22Rv1 (cell line): ENCODE results near the gene EBF3.

Experiments
- H3K27ac ChIP-seq: fragments of 450-650 bp; 2 replicates; pipeline ENCODE4 v1.5.1; 2017
- CTCF ChIP-seq: fragments of 450-650 bp; IDR thresholded peaks from 2 replicates; pipeline ENCODE4 v1.5.1; 2017; ENCODE audit warnings: mild to moderate bottlenecking
- ZFX ChIP-seq: fragments of 450-650 bp; IDR thresholded peaks from 2 replicates; pipeline ENCODE4 v1.6.1; 2017; ENCODE audit warnings: antibody characterized with exemption, borderline replicate concordance

EBF3 gene

GRCh38 chr10:129950676-129951075, 13.4 kb downstream of the EBF3 start:
- H3K27ac ChIP-seq, result no peak overlapping the region
- no peak for TF ChIP-seq CTCF
- no peak for TF ChIP-seq ZFX

GRCh38 chr10:129949891-129950291, 14.2 kb downstream of the EBF3 start:
- H3K27ac ChIP-seq, result no peak overlapping the region
- TF ChIP-seq ZFX, result no peak

- no peak for TF ChIP-seq CTCF
- TF ChIP-seq ZFX, result no peak
- H3K27ac ChIP-seq, result no peak overlapping the region
These were observed 14.7 kb downstream of the EBF3 start for GRCh38 chr10:129949411-129949810.

GRCh38 chr10:129946859-129947258, 17.2 kb downstream of the EBF3 start:
- H3K27ac ChIP-seq, result no peak overlapping the region
- TF ChIP-seq ZFX (no peak), CTCF (no peak)

GRCh38 chr10:129945941-129946760, 17.9 kb downstream of the EBF3 start:
- H3K27ac ChIP-seq, result no peak overlapping the region
- no peak for TF ChIP-seq CTCF
- TF ChIP-seq ZFX, result no peak

GRCh38 chr10:129945526-129945925, 18.5 kb downstream of the EBF3 start:
- TF ChIP-seq ZFX (no peak), CTCF (no peak)
- H3K27ac ChIP-seq, result no peak overlapping the region

GRCh38 chr10:129945064-129945463, 19.0 kb downstream of the EBF3 start:
- no peak for TF ChIP-seq ZFX
- TF ChIP-seq CTCF, result no peak

GRCh38 chr10:129944456-129944855, 19.6 kb downstream of the EBF3 start:
- no peak for TF ChIP-seq CTCF
- no peak for TF ChIP-seq ZFX
- no peak overlapping the region for H3K27ac ChIP-seq

More at GRCh38 chr10:129945064-129945463, 19.0 kb downstream of the EBF3 start:
- H3K27ac ChIP-seq, result no peak overlapping the region
